ENCODE measurements around the gene AP4E1.

Gene AP4E1

DNA sequence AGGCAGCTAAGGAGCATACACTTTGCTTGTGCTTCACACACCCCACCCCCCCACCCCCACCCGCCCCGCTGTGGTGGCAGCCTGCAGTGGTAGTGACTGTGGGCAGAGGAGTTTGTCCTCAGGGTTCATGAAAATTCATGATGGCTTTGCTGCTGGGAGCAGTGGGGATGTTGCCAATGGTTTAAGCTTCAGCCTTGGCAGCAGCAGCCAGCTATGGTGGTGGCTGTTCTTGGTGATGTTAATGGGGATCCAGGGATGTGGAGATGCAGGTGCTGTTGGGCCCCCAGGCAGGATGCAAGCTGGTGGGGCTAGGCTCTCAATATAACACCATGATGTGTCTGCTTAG is 130.5 kb downstream of the AP4E1 start:
- TF ChIP-seq GATA1 (IDR thresholded peaks at IDR 0.05; ENCODE audit: low read depth, low read length), result no peak
- no peak for TF ChIP-seq POLR2A (IDR thresholded peaks at IDR 0.05; ENCODE audit: low read length)
- no peak for DNase-seq

DNA sequence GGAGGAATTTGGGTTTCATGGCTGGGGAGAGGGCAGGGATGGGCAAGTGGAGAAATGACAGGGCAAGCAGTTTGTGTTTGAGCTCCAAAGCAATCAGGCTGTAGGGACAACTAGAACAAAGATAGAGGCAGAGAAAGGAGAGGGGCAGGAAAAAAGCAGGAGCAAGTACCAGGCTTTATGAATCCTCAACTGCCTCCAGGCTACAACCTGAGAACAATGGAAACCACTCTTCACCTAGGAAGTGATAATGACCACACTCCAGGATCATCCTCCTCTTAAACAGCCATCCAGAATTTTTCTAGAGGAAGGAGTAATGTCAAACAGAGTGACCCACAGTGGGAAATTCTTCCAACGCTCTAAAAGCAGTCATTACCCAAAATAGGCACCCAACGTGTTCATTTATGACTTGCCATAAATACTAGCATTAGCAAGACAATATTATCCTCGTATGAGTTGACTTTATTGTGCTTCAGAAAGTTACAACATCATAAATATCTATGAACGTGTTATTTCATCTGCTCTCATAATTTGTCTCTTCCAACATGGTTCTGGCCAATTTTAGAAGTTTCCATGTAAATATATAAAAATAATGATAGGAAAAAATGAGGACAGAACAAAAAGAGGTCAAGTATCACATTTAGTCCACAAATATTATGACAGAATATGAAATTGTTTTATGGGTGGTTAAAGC is 135.7 kb downstream of the AP4E1 start:
- DNase-seq, result no peak
- TF ChIP-seq POLR2A (IDR thresholded peaks at IDR 0.05; ENCODE audit: low read length) (no peak), GATA1 (IDR thresholded peaks at IDR 0.05; ENCODE audit: low read depth, low read length) (no peak)

DNA sequence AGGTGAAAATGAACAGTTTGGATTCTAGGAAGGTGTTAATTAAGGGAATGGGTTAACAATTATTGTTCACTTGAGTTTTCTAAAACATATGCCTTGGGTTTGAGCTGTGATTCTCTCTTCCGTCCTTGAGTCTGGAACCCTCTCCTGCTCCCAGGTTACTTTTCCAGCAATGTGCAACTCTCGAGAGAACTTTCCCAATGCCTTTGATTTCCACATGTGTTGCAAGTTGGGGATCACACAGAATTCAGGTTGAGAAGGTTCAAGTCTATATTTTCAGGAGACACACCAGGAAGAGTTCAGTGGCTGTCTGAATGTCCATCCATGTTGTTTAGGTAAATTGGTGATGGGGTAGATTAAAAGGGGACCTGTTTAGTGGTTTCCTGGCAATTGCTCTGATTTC is 137.5 kb downstream of the AP4E1 start:
- no peak for DNase-seq

DNA sequence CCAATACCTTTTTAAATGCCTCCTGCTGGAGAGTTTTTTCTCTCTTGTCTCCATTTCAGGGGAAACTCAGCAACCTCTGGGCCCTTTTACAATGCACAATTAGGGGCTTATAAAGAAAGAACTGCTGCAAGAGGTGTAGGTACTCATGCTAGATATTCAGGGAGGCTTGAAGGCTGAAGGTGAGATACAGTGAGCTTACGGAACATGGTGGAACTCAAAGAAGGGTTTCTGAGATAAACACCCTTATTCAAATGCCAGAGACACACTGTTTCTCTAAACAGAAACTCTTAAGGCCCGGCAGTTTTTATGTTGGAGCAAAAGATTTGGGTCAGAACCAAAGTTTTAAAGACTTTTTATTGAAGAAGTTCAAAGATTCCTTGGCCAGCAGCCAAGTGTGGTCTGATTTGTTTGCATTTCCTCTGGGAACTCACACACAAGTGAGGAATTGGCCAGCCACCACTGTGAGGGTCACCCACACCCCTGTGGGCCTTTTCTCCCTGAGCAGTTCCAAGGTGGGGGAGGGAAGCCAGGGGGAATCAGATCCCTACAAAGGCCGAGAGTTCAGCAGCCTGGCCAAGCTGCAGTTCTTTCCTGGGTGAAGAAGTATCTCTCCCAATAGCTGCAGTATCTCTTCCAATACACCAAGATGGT is 138.4 kb downstream of the AP4E1 start:
- DNase-seq, result no peak
- TF ChIP-seq GATA1 (IDR thresholded peaks at IDR 0.05; ENCODE audit: low read depth, low read length) (no peak), POLR2A (IDR thresholded peaks at IDR 0.05; ENCODE audit: low read length) (no peak)

More for the DNA sequence above, 137.5 kb downstream of the AP4E1 start:
- TF ChIP-seq GATA1 (IDR thresholded peaks at IDR 0.05; ENCODE audit: low read depth, low read length) (no peak), POLR2A (IDR thresholded peaks at IDR 0.05; ENCODE audit: low read length) (no peak)

DNA sequence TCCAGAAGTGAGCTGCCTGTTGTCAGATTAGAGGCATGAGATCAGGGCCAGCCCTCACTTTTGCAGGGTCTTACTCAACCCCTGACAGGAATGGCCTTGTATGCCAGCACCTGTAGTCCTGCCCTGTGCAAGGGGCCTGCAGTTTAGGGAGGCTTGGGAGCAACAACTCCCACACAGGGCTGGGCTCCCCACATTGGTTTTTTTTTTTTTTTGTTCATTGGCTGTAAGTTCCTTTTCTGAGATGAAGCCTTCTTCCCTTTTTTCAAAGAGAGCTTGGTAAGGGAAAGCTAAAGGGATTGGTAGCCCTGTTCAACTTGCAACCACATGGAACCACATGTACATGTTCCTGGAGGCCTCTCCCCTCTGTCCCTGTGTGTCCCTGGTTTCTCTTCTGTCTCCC is 139.8 kb downstream of the AP4E1 start:
- DNase-seq, result no peak
- TF ChIP-seq POLR2A (IDR thresholded peaks at IDR 0.05; ENCODE audit: low read length) (no peak), GATA1 (IDR thresholded peaks at IDR 0.05; ENCODE audit: low read depth, low read length) (no peak)

DNA sequence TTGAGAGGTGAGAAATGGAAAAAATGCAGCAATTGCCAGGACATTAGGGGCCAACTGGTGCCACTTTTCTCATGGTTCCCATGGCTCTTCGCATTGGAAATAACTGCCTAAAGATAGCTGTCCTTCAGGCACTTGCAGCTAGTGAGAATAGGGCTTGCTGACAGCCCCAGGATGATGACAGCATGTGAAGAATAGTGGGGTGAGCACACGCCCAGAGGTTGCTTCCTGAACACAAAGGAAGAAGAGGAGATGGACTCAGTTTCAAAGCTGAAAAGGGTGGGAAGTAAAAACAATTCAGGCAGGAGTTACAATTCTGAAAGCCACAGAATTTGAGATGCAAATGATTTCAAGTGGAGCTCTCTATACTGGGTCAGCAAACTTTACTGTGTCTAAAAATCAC is 140.6 kb downstream of the AP4E1 start:
- TF ChIP-seq GATA1 (IDR thresholded peaks at IDR 0.05; ENCODE audit: low read depth, low read length), result no peak
- TF ChIP-seq POLR2A (IDR thresholded peaks at IDR 0.05; ENCODE audit: low read length), result no peak
- DNase-seq, result no peak

DNA sequence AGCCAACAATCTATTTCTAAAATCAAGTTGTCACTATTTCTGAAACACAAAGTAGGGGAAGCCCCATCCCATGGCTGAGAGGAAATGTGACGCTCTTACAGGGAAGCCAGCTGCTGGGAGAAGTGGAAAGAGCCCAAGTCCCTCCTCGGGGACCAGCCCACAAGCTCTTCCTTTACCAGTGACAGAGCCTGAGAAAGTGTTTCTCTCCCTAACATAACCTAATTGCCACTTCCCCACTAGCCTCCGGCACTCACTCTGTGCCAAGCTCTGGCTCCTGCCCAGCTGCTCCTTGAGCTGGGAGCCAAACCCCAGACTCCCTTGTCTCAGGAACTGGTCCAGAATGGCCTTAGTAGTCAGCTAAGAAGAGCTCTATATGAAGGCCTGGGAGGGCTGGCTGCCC is 143.3 kb downstream of the AP4E1 start:
- no peak for TF ChIP-seq POLR2A (IDR thresholded peaks at IDR 0.05; ENCODE audit: low read length)
- no peak for TF ChIP-seq GATA1 (IDR thresholded peaks at IDR 0.05; ENCODE audit: low read depth, low read length)
- no peak for DNase-seq

DNA sequence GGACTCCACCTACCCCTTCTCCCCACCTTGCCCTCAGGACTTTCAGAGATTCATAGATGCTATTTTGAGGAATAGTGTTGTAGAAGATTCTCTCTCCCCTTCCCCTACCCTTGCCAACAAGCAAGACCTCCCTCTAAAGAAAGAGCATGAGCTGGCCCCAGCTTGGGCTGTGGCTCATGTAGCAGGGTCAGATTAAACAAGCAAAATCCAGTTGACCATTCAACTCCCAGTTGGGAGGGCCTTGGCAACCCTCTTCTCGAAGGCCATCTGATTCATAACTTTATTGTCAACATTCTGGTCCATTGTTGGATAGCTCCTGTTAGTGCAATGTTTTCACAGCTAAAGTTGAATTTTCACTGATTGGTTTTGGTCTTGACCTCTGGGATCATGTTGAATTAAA is 145.1 kb downstream of the AP4E1 start:
- TF ChIP-seq GATA1 (IDR thresholded peaks at IDR 0.05; ENCODE audit: low read depth, low read length), result no peak
- no peak for TF ChIP-seq POLR2A (IDR thresholded peaks at IDR 0.05; ENCODE audit: low read length)

DNA sequence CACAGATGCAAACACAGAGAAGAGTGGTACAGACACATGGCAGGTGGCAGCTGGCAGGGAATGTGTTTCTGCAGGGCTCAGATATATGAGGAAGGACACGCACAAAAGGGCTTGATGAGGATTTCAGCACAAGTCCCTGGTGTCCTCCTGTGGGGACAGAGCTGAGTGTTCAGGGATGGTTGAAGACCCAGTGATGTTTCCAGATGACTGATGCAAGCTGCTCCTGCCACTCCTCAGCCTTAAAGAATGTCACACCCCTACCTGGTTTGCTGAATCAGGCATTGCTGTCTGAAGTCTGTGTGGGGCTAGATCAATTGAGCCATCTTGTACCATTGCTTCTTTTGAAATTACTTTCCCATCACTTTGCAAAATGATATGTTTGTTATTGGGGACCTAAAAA is 146.1 kb downstream of the AP4E1 start:
- no peak for TF ChIP-seq POLR2A (IDR thresholded peaks at IDR 0.05; ENCODE audit: low read length)
- no peak for TF ChIP-seq GATA1 (IDR thresholded peaks at IDR 0.05; ENCODE audit: low read depth, low read length)
- DNase-seq, result no peak

More for the DNA sequence above, 145.1 kb downstream of the AP4E1 start:
- no peak for DNase-seq
